HG03280 (cell line): ENCODE measurements around the gene GAS2.

ENCODE experiments used
- ATAC-seq: cut with Tn5 transposase; IDR thresholded peaks from one replicate; pipeline ENCODE4 v1.9.1; 2021; ENCODE audit warnings: mild to moderate bottlenecking, moderate library complexity; ENCODE audit not compliant: unreplicated experiment

The GAS2 gene

DNA sequence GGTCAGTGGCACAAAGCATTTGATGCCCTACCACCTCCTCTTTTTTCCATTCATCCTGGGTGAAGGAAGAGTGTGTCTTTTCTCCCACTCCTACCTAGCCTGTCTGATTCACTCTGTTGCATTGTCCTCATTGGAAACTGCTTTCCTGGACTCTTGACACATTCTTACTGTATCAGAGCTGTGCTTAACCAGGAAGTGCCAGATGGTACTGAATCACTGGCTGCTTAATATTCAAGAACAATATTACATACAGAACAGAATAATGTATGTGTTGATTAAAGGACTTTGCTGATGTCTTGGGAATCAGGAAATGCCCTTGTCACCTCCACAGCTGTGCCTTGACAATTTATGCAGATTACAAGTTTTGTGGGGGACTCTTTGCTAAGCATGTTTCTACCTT is 118.8 kb downstream of the GAS2 start:
- ATAC-seq: no peak

- ATAC-seq: peak; percentile 91
Measured at GRCh38 chr11:22786475-22786874, 120.1 kb downstream of the GAS2 start.

DNA sequence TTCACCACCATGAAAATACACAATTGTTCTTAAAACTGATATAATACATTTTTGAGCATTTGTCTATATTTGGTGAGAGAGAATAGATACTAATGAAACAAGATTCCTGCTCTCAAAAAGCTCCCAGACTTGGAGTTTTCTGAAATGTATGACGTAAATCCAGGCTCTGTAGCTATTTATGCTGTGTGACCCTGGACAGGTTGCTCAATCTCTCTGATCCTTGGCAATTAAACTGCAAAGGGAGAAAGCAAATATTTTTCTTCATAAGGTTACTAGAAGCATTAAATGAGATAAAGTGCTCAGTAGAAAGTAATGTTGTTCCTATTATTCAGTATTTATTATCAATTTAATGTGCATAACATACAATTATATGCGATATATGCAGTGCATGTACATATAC is 120.6 kb downstream of the GAS2 start:
- no peak for ATAC-seq

- peak; percentile 29 for ATAC-seq
Measured at GRCh38 chr11:22787551-22788162, 121.2 kb downstream of the GAS2 start.

- no peak for ATAC-seq
Measured at GRCh38 chr11:22792497-22792896, 126.1 kb downstream of the GAS2 start.

GRCh38 chr11:22795914-22796313 is 129.5 kb downstream of the GAS2 start:
- ATAC-seq: no peak

DNA sequence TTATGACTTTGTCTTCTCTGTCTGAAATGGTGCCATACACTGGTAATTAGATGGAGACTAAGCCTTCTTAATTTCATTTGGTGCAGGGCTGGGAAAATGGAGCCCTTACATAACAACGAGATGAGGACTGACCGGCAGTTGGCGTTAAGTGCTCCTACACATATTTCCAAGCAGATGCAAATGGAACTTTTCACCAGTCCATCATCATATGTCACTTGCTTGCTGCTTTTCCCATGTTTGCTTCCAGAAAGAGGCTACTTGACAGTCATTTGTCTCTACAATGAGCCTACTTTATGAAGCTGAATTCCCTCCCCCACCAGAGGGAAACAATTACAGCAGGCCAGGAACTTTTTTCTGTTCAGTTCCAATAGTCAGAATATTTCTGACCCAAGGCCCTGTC is 130.6 kb downstream of the GAS2 start:
- ATAC-seq: no peak

DNA sequence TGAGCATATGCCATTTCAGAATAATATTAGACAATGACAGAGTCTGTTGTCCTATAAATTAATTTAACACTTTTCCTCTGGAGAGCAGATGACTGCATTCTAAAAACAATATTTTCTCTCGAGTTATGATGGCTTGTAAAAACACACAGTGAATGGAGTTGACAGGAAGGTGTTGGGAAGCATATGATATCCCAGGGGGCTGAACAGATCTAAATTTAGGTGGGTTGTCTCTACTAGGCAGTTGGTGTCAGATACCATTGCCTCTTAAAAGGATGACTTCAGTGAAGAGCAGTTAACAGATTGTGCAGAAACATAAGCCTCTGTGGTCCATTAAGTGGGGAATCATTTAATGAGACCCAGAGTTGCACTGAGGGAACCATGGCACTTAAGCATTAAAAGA is 132.5 kb downstream of the GAS2 start:
- ATAC-seq: no peak

DNA sequence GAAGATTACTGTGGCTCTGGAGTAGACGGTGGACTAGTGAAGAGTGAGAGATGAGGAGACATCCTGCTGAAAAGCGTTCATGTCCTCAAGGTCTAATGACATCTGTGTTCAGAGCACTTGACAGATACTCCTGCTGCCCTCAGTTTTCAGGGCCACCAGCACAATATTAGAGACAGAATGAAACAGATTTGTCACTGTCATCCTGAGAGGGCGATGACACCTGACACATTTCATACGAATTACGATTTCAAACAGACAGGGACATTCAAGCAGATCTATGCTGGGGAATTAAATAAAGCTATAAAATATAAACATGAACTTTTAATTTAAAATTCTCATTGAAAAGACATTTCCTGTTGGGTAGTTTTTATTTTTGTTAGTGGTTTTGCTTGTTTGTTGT is 134.1 kb downstream of the GAS2 start:
- no peak for ATAC-seq

DNA sequence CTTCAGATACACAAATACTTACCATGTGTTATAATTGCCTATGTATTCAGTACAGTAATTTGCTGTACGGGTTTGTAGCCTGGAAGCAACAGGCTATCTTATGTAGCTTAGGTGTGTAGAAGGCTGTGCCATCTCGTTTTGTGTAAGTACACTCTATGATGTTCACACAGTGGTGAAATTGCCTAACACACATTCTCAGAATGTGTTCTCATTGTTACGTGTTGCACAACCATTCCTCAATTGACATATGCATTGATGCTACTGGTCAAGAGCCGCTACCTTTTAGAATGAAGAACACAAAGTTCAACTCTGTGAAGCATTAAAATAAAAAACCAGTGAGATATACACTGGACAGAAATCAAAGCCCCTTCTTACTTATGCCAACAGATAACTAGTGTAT is 136.4 kb downstream of the GAS2 start:
- no peak for ATAC-seq

DNA sequence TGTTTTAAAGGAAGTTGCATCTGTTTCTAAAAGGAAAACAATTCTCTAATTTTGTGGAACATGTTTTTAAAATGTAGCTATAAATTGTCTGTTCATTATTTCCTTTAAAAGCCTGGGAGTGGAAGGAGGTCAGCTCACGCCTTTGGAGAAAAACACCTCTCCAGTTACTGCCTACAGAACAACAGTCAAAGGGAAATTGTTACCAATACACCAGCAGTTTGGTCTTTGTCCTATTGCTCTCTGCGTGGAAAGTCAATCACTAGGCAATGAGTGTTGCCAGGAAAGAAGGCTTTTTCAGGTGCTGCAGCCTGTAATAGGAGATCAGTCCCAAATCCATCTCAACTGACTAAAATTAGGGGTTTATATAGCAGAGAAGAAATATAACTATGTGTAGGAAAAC is 141.0 kb downstream of the GAS2 start:
- ATAC-seq: no peak

GRCh38 chr11:22807855-22808570 is 141.6 kb downstream of the GAS2 start:
- peak; percentile 96 for ATAC-seq

DNA sequence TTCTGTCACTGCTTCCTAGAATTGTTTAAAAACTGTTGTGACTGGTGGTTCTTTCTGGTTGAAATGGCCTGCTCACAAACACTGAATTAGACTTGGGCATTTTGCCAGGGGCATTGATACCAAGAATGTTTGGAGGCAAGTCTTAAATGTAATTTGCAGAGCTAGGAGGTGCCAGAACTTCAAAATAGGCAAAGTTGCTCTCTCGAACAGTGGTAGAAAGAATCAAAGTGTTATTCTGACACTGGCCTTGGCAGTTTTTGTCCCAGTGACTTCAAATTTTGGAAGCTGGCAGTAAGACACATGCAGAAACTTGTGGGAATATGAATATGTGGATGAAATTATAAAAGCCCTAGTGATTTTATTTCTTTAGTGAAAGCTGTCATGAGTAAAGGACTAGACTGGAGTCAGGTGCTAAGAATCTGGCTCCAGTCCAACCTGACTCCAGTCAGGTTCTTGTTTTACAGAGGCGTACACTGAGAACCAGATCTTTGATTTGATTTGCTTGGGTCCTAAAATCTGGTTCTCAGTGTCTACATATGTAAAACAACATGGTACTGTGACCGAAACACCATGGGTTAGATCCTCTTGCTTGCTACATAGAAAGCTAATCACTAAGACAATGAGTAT is 142.3 kb downstream of the GAS2 start:
- peak; percentile 34 for ATAC-seq

DNA sequence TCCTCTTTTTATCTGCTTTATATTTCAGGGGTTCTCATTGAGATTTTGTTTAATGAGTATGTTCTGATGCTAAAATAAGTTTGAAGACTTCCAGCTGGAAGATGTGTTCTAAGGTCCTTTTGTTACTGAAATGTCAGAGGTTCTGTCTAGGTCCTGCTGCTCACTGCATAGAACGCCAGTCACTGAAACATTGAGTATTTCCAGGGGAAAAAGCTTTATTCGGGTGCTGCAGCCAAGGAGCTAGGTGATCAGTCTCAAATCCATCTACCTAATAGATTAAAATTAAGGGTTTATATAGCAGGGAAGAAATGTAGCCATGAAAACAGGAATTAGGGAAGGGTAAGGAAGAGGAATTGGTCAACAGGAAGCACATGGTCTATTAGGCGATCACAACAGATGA is 143.5 kb downstream of the GAS2 start:
- no peak for ATAC-seq

DNA sequence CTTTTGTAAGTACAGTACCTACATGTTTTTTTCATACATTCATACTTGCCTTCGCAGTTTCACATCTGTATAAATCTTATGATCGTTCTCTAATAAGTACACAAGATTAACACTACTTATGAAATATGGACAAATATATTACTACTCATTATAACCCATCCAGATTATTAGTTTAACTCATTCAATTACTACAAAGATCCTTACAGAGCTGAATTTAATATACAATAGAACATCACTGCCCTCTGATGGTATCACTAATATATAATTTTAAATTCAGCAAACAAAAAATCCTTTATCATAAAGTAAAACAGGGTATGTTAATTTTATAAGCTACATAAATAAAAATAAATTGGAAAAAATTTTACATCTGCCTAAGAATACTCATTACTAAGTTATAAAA is 155.8 kb downstream of the GAS2 start:
- ATAC-seq: no peak

- ATAC-seq: no peak
Measured at GRCh38 chr11:22828373-22828772, 162.0 kb downstream of the GAS2 start.

DNA sequence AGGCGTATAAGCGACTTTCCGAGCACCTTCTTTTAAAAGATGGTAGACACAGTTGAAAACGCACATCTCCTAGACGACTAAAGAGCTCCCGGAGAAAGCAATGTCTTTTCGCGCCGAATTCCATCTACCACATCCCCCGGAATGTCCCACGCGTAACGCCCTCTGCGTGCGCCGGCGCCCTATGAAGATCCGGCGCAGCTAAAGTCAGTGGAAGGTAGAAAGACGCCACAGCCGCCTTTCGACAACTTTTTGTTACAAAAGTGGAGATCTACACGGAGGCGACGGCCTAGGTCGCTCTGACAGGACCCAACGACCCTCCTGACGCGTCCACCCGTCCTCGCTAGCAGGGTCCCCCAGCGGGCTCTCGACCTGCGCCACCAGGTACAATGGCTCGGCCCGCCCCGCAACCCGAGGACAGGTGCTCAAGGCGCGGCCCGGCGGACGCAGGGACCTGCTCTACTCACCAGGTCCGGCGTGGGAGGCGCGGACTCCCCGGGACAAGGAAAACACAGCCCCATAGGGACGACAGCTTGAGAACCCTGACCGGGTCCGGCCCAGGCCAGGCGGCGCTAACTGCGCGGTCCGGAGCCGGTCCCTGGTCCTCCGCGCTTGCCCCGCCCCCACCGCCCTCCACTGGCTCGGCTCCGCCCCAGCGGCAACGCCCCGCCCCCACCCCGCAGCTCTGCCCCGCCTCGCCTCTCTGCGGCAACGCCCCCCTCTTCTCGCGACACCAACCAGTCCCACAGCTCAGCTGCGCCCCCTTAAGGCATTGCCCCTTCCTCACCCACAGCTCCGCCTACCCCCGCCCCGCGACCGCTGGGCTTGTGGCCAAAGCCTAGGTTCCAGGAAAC is 163.0 kb downstream of the GAS2 start, which contains the start of gene SVIP:
TSS of gene SVIP (minus strand) at position 571 of the 851 bp plus-strand sequence. CDS start at position 518, 53 bp downstream.
- peak; percentile 94 for ATAC-seq

DNA sequence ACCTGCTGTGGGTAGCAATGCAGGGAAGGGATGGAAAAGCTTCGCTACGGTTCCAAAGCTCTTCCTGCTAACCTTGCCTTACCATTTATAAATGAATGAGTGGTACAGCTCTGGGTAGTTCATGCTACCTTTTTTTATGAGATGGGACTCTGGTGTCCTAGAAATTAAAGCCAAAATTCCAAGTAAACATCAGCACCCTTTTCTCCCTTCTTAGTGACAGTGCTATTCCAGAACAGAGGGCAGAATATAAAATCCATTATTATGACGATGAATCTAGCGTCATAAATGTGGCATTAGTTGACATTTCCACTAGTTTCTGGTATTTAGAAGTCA is 163.6 kb downstream of the GAS2 start:
- ATAC-seq: no peak

DNA sequence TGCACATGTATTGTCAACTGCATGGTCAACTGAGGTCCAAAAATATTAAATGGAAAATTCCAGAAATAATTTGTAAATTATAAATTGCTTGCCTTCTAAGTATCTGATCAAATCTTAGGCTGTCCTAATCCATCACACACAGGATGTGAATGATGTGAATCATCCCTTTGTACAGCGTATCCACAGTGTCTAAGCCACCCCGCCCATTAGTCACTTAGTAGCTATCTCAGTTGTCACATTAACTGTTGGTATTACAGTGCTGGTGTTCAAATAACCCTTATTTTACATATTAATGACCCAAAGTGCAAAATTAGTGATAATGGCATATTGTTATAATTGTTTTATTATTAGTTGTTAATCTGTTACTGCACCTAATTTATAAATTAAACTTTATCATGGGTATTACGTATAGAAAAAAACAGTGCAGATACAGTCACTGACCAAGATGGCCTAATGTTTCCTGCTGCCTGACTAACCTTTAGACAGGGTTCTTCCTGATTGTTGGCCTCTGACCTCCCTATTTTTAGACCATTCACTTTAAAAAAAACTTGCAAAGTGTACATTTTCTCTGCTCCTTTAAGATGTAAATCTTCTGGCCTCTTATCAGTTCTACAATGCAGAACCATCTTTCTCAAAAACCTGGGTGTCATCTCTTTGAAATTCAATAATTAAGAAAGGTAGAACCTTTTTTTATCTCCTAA is 166.1 kb downstream of the GAS2 start:
- ATAC-seq: no peak

- no peak for ATAC-seq
Measured at GRCh38 chr11:22846726-22847125, 180.3 kb downstream of the GAS2 start.

GRCh38 chr11:22851477-22851876 is 185.1 kb downstream of the GAS2 start:
- ATAC-seq: no peak
